Stimulated activated CD4-positive, alpha-beta T cell treated with anti-CD3 and anti-CD28 coated beads, Interleukin-15, amount 100 ng/mL, for 48 hours (primary cell): ENCODE results near the gene STK17A.
"Not testable (repeated sequence)": the region's sequence is repeated elsewhere in the genome, so short reads cannot be mapped to it uniquely, and the experiment has no call there.

Experiments used
- DNase-seq, 2 donors: peaks; one replicate each; pipeline ENCODE4 v3.0.0-alpha.2; 2020; ENCODE audit warnings: low read depth in 2 of 2

STK17A gene

GRCh38 chr7:43658718-43659548 is 76.0 kb downstream of the STK17A start:
- DNase-seq = peak; percentile 43 to 47

- DNase-seq = no peak
These were observed 76.6 kb downstream of the STK17A start for GRCh38 chr7:43659549-43659896.

- no peak for DNase-seq
These were observed 77.2 kb downstream of the STK17A start for GRCh38 chr7:43660141-43660540.

GRCh38 chr7:43664681-43665080 is 81.8 kb downstream of the STK17A start:
- DNase-seq = no peak

- DNase-seq = no peak
These were observed 84.0 kb downstream of the STK17A start for GRCh38 chr7:43666938-43667337.

- no peak for DNase-seq
These were observed 85.1 kb downstream of the STK17A start for GRCh38 chr7:43668035-43668434.

GRCh38 chr7:43669286-43670081 is 86.6 kb downstream of the STK17A start:
- DNase-seq = peak; percentile 85 to 87

- no peak for DNase-seq
These were observed 88.6 kb downstream of the STK17A start for GRCh38 chr7:43671521-43671920.

- not testable (repeated sequence) for DNase-seq
These were observed 90.5 kb downstream of the STK17A start for GRCh38 chr7:43673243-43673976.

- DNase-seq = no peak
These were observed 91.9 kb downstream of the STK17A start for GRCh38 chr7:43674559-43675436.
